Vagina (tissue), 2 donors: ENCODE results near the gene ELL2. TPM values are rescaled to one million over a fixed set of nuclear protein-coding genes. Genes with fewer than 3 reads are reported as not detected.

Experiments
- DNase-seq, 2 donors: peaks; one replicate each; pipeline ENCODE4 v3.0.0-alpha.2; 2017; ENCODE audit errors: extremely low spot score in 2 of 2
- H3K27ac ChIP-seq: fragments of 200-600 bp; sonication (generic); one replicate; pipeline ENCODE4 v1.5.1; 2019
- H3K27me3 ChIP-seq: fragments of 200-600 bp; sonication (generic); one replicate; pipeline ENCODE4 v1.5.1; 2019
- H3K36me3 ChIP-seq, 2 donors: fragments of 200-600 bp; sonication (generic); one replicate each; pipeline ENCODE4 v1.5.1; 2017 to 2019
- H3K4me1 ChIP-seq: fragments of 200-600 bp; sonication (generic); one replicate; pipeline ENCODE4 v1.5.1; 2019
- H3K4me3 ChIP-seq, 2 donors: fragments of 200-600 bp; sonication (generic); 1 replicate in 1 of 2; 2 replicates in 1 of 2; pipeline ENCODE4 v1.5.1; 2016 to 2019
- H3K9me3 ChIP-seq: fragments of 200-600 bp; sonication (generic); one replicate; pipeline ENCODE4 v1.5.1; 2019
- POLR2A ChIP-seq, 2 donors: fragments of 450-650 bp; IDR thresholded peaks; one replicate each; pipeline ENCODE4 v1.6.1; 2017; ENCODE audit warnings: antibody characterized with exemption in 2 of 2, mild to moderate bottlenecking in 2 of 2, moderate library complexity in 2 of 2
- POLR2AphosphoS5 ChIP-seq, 2 donors: sonication (generic); formaldehyde crosslinking; IDR thresholded peaks; one replicate each; pipeline ENCODE4 v1.9.0; 2017; ENCODE audit warnings: antibody characterized with exemption in 2 of 2, mild to moderate bottlenecking in 2 of 2, low read depth in 1 of 2; ENCODE audit not compliant: insufficient read depth in 1 of 2
- intact Hi-C: fragments of 100-400 bp; cut with DNase I; formaldehyde crosslinking; loops from one replicate; pipeline ENCODE4 v1.15.1; 2023
- total RNA-seq: library from RNA; depleted of rRNA; stranded (reverse); fragments of >200 nt; gene quantifications from one replicate; pipeline ENCODE4 v1.2.3, GENCODE V29; 2016
- TF ChIP-seq, protein P1 (sequence below), 3 experiments: fragments of 450-650 bp in 2 of 3; fragments of 200-600 bp in 1 of 3; sonication (generic) in 1 of 3; IDR thresholded peaks; one replicate each; pipeline ENCODE4 v1.5.1; 2017 to 2019; ENCODE audit warnings: antibody characterized with exemption in 3 of 3, mild to moderate bottlenecking in 2 of 3, moderate library complexity in 2 of 3

The ELL2 gene
- 113 TPM for total RNA-seq

DNA sequence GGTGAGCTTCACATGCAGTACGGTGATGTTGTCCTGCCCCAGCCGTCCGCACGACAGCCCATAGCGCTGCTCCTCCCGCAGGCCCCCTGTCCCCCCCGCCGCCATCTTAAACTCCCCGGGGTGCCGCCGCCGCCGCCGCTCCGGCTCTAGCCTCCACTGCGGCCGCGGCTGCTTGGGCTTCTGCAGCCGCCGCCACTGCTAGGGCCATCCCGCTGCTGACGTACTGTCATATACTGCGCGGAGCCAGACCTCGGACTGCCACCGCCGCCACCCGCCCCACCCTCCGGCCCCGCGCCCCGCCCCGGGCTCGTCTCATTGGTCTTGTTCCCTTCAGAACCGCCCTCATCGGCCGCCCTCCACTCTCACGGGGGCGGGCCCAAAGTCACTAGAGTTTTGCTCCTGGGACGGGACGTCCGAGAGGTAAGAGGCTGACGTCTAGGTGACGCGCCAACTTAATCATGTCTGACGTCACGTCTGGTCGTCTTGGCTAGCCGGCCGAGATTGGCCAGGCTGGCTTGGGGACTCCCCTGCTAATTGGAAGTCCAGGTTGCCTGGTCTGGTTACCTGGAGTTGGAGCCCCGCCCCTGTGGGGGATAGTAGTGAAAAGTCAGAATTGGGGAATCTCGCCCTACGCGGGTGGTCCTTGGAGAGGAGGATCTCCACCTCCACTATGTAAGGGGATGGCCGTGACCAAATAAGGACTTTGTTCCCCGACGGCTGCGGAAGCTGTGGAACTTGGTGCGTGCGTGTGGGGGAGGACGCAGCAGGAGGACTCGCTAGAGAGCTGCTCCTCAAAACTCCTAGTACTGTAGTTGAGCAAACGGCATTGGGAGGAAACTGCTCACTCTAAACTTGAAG lies at the start of gene ELL2:
Gene ELL2 (minus strand): TSS at position 235 of the 858 bp plus-strand sequence. CDS start 130 bp downstream, at position 105.
- Histone ChIP-seq H3K4me3 (peak within 1 kb of the TSS; percentile 58 to 91), H3K4me1 (peaks cover 29% of the 10 kb centered on the region), H3K36me3 (no peaks in the 10 kb centered on the region), H3K27me3 (no peaks in the 10 kb centered on the region), H3K9me3 (no peaks in the 10 kb centered on the region), H3K27ac (peak within 1 kb of the TSS; percentile 99)
- intact Hi-C loops: loop anchor here (2.0 to 10.0 kb wide), 3 partner anchors 103 to 373 kb away; no protein-coding TSS in a partner anchor
- TF ChIP-seq, protein P1, sequence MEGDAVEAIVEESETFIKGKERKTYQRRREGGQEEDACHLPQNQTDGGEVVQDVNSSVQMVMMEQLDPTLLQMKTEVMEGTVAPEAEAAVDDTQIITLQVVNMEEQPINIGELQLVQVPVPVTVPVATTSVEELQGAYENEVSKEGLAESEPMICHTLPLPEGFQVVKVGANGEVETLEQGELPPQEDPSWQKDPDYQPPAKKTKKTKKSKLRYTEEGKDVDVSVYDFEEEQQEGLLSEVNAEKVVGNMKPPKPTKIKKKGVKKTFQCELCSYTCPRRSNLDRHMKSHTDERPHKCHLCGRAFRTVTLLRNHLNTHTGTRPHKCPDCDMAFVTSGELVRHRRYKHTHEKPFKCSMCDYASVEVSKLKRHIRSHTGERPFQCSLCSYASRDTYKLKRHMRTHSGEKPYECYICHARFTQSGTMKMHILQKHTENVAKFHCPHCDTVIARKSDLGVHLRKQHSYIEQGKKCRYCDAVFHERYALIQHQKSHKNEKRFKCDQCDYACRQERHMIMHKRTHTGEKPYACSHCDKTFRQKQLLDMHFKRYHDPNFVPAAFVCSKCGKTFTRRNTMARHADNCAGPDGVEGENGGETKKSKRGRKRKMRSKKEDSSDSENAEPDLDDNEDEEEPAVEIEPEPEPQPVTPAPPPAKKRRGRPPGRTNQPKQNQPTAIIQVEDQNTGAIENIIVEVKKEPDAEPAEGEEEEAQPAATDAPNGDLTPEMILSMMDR (IDR thresholded peaks at IDR 0.05): no peak
- TF ChIP-seq POLR2AphosphoS5 (IDR thresholded peaks at IDR 0.05; ENCODE audit: insufficient read depth in 1 of 2, low read depth in 1 of 2): peak; percentile 79 to 93
- TF ChIP-seq POLR2A (IDR thresholded peaks at IDR 0.05): peak; percentile 54 to 95
- DNase-seq: peak; percentile 100

- Histone ChIP-seq H3K27me3 (no peaks in the 10 kb centered on the region), H3K4me3 (no peak overlapping the region), H3K36me3 (no peaks in the 10 kb centered on the region), H3K9me3 (no peaks in the 10 kb centered on the region), H3K27ac (no peak overlapping the region), H3K4me1 (no peaks in the 10 kb centered on the region)
- TF ChIP-seq POLR2A (IDR thresholded peaks at IDR 0.05) (no peak), POLR2AphosphoS5 (IDR thresholded peaks at IDR 0.05; ENCODE audit: insufficient read depth in 1 of 2, low read depth in 1 of 2) (no peak)
- TF ChIP-seq, protein P1 (IDR thresholded peaks at IDR 0.05): no peak
- no peak for DNase-seq
- intact Hi-C loops: no loop called here
Observed at GRCh38 chr5:96008987-96009647, 47.5 kb upstream of the ELL2 start.

- no peak for DNase-seq
- Histone ChIP-seq H3K27me3 (no peaks in the 10 kb centered on the region), H3K4me1 (no peaks in the 10 kb centered on the region), H3K9me3 (no peaks in the 10 kb centered on the region), H3K4me3 (no peak overlapping the region), H3K27ac (no peak overlapping the region), H3K36me3 (no peaks in the 10 kb centered on the region)
- TF ChIP-seq, protein P1 (IDR thresholded peaks at IDR 0.05): no peak
- no peak for TF ChIP-seq POLR2AphosphoS5 (IDR thresholded peaks at IDR 0.05; ENCODE audit: insufficient read depth in 1 of 2, low read depth in 1 of 2)
- TF ChIP-seq POLR2A (IDR thresholded peaks at IDR 0.05): no peak
- intact Hi-C loops: no loop called here
Observed at GRCh38 chr5:96008487-96008886, 46.8 kb upstream of the ELL2 start.

- Histone ChIP-seq H3K36me3 (no peaks in the 10 kb centered on the region), H3K4me1 (no peaks in the 10 kb centered on the region), H3K27ac (no peak overlapping the region), H3K4me3 (no peak overlapping the region), H3K27me3 (no peaks in the 10 kb centered on the region), H3K9me3 (no peaks in the 10 kb centered on the region)
- TF ChIP-seq, protein P1 (IDR thresholded peaks at IDR 0.05): no peak
- TF ChIP-seq POLR2A (IDR thresholded peaks at IDR 0.05) (no peak), POLR2AphosphoS5 (IDR thresholded peaks at IDR 0.05; ENCODE audit: insufficient read depth in 1 of 2, low read depth in 1 of 2) (no peak)
- intact Hi-C loops: no loop called here
- no peak for DNase-seq
Observed at GRCh38 chr5:96007051-96007450, 45.4 kb upstream of the ELL2 start.
